DOHH2 (cell line): ENCODE data around the gene RPS2.

Source experiments
- H3F3A ChIP-seq: fragments of 200-600 bp; sonication (generic), shearing (Covaris generic); 2 replicates; pipeline ENCODE4 v1.6.0; 2016; ENCODE audit warnings: antibody characterized with exemption, mild to moderate bottlenecking; ENCODE audit not compliant: control insufficient read depth, insufficient read depth
- H3K27ac ChIP-seq: fragments of 200-600 bp; sonication (generic); 2 replicates; pipeline ENCODE4 v1.5.1; 2014; ENCODE audit warnings: low read depth, mild to moderate bottlenecking, low read length, moderate library complexity
- H3K27me3 ChIP-seq: fragments of 200-600 bp; sonication (generic); 2 replicates; pipeline ENCODE4 v1.6.1; 2014; ENCODE audit warnings: mild to moderate bottlenecking, low read length, mixed read lengths; ENCODE audit not compliant: control insufficient read depth
- H3K36me3 ChIP-seq: fragments of 200-600 bp; sonication (generic); 2 replicates; pipeline ENCODE4 v1.6.1; 2014; ENCODE audit warnings: mild to moderate bottlenecking, low read length, moderate library complexity, mixed read lengths; ENCODE audit not compliant: control insufficient read depth
- H3K4me1 ChIP-seq: fragments of 200-600 bp; sonication (generic); 2 replicates; pipeline ENCODE4 v1.6.1; 2014; ENCODE audit warnings: mild to moderate bottlenecking, low read length, mixed read lengths; ENCODE audit not compliant: control insufficient read depth
- H3K4me2 ChIP-seq: fragments of 200-600 bp; sonication (generic); 2 replicates; pipeline ENCODE4 v1.6.0; 2014; ENCODE audit warnings: mild to moderate bottlenecking, low read length, moderate library complexity
- H3K4me3 ChIP-seq: fragments of 200-600 bp; sonication (generic); 2 replicates; pipeline ENCODE4 v1.5.1; 2014; ENCODE audit warnings: mild to moderate bottlenecking, low read length, mixed read lengths
- H3K79me2 ChIP-seq: fragments of 200-600 bp; sonication (generic); 2 replicates; pipeline ENCODE4 v1.6.1; 2014; ENCODE audit warnings: mild to moderate bottlenecking, low read length, mixed read lengths; ENCODE audit not compliant: control insufficient read depth
- H3K9me2 ChIP-seq: fragments of 200-600 bp; sonication (generic); replicated peaks from 2 replicates; pipeline ENCODE4 v1.6.1; 2014; ENCODE audit warnings: mild to moderate bottlenecking, low read length, mixed read lengths; ENCODE audit not compliant: control insufficient read depth
- H3K9me3 ChIP-seq: fragments of 200-600 bp; sonication (generic); 2 replicates; pipeline ENCODE4 v1.6.1; 2014; ENCODE audit warnings: antibody characterized with exemption, low read length, mixed read lengths; ENCODE audit not compliant: control insufficient read depth, insufficient read depth
- H4K20me1 ChIP-seq: fragments of 200-600 bp; sonication (generic); 2 replicates; pipeline ENCODE4 v1.6.0; 2014; ENCODE audit warnings: low read depth, mild to moderate bottlenecking, antibody characterized with exemption, low read length, moderate library complexity; ENCODE audit not compliant: control insufficient read depth, insufficient read depth
- EZH2phosphoT487 ChIP-seq: fragments of 200-600 bp; sonication (generic); IDR thresholded peaks from 2 replicates; pipeline ENCODE4 v1.6.1; 2017; ENCODE audit warnings: borderline replicate concordance, mild to moderate bottlenecking, antibody characterized with exemption, low read length, moderate library complexity, mixed read lengths
- TF ChIP-seq, protein P1 (sequence below): fragments of 200-600 bp; sonication (generic); IDR thresholded peaks from one replicate; pipeline ENCODE4 v1.5.1; 2014; ENCODE audit warnings: antibody characterized with exemption, mild to moderate bottlenecking, low read depth, low read length; ENCODE audit not compliant: poor library complexity, severe bottlenecking

RPS2 gene

DNA sequence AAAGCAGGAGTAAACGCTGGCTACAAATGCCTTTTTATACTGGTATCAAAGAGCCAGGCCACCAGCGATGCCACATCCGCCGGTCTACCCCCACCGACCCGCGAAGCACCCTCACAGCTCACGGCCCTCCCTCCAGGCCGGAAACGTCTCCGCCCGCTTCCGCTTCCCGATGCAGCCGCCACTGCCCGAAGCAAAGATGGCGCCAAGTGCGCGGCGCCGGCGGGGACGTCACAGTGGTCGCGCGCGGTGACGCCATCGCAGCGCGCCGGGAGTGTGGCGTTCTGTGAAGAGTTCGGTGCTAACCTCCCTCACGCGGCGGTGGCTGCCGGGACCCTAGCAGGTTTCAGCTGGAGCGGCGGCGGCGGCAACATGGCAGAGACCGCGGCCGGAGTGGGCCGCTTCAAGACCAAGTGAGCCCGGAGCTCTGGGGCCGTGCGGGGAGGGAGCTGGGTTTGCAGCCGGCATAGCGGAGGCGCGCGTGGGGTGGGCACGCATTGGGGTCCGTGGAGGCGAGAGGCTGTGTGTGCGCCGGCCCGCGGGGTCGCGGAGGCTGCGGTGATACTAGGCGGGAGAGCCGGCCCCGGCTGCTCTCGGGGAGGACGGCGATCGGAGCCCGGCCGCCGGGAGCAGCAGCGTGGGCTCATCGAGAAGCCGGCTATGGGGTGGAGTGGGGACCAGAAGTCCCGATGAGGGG, 7.3 kb upstream of the RPS2 start, which contains the start of gene TBL3:
TSS of gene TBL3 (plus strand) at position 258 of the 694 bp plus-strand sequence. CDS start at position 370, 112 bp downstream.
- Histone ChIP-seq H3K9me3 (no peaks in the 10 kb centered on the region), H3K27ac (peak within 1 kb of the TSS; percentile 78), H3K27me3 (no peaks in the 10 kb centered on the region), H3F3A (peaks cover 5% of the 10 kb centered on the region), H3K4me3 (peak within 1 kb of the TSS; percentile 98), H3K4me2 (peak within 1 kb of the TSS; percentile 97), H3K36me3 (peaks cover 47% of the 10 kb centered on the region), H3K79me2 (peaks cover 43% of the 10 kb centered on the region), H3K4me1 (peaks cover 26% of the 10 kb centered on the region), H4K20me1 (no peaks in the 10 kb centered on the region), H3K9me2 (no peaks in the 10 kb centered on the region)
- TF ChIP-seq, protein P1, sequence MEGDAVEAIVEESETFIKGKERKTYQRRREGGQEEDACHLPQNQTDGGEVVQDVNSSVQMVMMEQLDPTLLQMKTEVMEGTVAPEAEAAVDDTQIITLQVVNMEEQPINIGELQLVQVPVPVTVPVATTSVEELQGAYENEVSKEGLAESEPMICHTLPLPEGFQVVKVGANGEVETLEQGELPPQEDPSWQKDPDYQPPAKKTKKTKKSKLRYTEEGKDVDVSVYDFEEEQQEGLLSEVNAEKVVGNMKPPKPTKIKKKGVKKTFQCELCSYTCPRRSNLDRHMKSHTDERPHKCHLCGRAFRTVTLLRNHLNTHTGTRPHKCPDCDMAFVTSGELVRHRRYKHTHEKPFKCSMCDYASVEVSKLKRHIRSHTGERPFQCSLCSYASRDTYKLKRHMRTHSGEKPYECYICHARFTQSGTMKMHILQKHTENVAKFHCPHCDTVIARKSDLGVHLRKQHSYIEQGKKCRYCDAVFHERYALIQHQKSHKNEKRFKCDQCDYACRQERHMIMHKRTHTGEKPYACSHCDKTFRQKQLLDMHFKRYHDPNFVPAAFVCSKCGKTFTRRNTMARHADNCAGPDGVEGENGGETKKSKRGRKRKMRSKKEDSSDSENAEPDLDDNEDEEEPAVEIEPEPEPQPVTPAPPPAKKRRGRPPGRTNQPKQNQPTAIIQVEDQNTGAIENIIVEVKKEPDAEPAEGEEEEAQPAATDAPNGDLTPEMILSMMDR = no peak
- TF ChIP-seq EZH2phosphoT487 = no peak

DNA sequence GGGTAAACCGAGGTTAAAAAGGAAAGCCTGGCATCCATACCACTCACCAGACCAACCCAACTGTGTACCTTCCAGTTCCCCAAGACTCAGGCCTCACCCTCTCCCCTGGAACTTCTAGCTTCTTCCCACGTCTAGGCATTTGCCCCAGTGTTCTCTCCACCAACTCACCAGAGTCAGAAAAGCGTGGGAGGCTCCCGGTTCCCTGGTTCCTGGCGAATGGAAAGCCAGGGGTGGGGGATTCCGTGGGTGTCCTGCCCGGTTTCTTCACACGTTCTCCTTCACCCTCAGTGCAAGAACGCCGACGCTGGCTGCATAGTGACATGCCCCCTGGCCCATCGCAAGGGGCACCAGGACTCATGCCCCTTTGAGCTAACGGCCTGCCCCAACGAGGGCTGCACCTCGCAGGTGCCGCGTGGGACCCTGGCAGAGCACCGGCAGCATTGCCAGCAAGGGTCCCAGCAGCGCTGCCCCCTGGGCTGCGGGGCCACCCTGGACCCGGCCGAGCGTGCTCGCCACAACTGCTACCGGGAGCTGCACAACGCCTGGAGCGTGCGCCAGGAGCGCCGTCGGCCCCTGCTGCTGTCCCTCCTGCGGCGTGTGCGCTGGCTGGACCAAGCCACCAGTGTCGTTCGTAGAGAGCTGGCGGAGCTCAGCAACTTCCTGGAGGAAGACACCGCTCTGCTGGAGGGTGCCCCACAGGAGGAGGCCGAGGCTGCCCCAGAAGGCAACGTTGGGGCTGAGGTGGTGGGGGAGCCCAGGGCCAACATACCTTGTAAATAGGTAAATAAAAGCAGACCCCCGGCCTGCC, 3.7 kb upstream of the RPS2 start:
- TF ChIP-seq EZH2phosphoT487 = no peak
- TF ChIP-seq, protein P1 = no peak
- Histone ChIP-seq H3K4me3 (no peak overlapping the region), H3K9me2 (no peaks in the 10 kb centered on the region), H3K9me3 (no peaks in the 10 kb centered on the region), H3K4me1 (peaks cover 30% of the 10 kb centered on the region), H3K4me2 (no peak overlapping the region), H4K20me1 (peaks cover 7% of the 10 kb centered on the region), H3K79me2 (peaks cover 65% of the 10 kb centered on the region), H3F3A (peaks cover 16% of the 10 kb centered on the region), H3K36me3 (peaks cover 44% of the 10 kb centered on the region), H3K27me3 (no peaks in the 10 kb centered on the region), H3K27ac (no peak overlapping the region)

DNA sequence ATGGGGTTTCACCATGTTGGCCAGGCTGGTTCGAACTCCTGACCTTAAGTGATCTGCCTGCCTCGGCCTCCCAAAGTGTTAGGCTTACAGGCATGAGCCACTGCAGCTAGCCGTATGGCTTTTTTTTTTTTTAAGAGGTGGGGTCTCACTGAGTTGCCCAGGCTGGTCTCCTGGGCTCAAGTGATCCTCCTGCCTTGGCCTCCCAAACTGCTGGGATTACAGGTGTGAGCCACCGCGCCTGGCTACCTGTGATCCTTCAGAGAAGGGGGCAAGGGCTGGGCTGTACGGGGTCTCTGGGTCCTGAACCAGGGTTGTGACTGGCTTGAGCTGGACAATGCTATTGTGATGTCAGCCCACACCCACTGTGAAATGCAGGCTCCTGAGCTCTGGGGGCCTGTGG, 1.8 kb upstream of the RPS2 start, which contains the start of gene RNF151:
TSS of gene RNF151 (plus strand) at position 397 of the 400 bp plus-strand sequence. CDS start 26 bp downstream, outside the sequence.
- Histone ChIP-seq H3K4me3 (peak within 1 kb of the TSS; percentile 100), H3K27me3 (no peaks in the 10 kb centered on the region), H3F3A (peaks cover 35% of the 10 kb centered on the region), H3K9me2 (no peaks in the 10 kb centered on the region), H3K4me1 (peaks cover 35% of the 10 kb centered on the region), H4K20me1 (peaks cover 10% of the 10 kb centered on the region), H3K79me2 (peaks cover 58% of the 10 kb centered on the region), H3K27ac (peak within 1 kb of the TSS; percentile 54; the same call in 1 of the 2 replicates), H3K36me3 (peaks cover 57% of the 10 kb centered on the region), H3K4me2 (peak within 1 kb of the TSS; percentile 94), H3K9me3 (no peaks in the 10 kb centered on the region)
- TF ChIP-seq, protein P1 = no peak
